GM18498 (cell line): Measurements from ENCODE around the gene KSR2.

Experiments
- ATAC-seq: cut with Tn5 transposase; IDR thresholded peaks from one replicate; pipeline ENCODE4 v1.9.1; 2021; ENCODE audit warnings: mild to moderate bottlenecking, moderate library complexity; ENCODE audit not compliant: unreplicated experiment

Gene KSR2

DNA sequence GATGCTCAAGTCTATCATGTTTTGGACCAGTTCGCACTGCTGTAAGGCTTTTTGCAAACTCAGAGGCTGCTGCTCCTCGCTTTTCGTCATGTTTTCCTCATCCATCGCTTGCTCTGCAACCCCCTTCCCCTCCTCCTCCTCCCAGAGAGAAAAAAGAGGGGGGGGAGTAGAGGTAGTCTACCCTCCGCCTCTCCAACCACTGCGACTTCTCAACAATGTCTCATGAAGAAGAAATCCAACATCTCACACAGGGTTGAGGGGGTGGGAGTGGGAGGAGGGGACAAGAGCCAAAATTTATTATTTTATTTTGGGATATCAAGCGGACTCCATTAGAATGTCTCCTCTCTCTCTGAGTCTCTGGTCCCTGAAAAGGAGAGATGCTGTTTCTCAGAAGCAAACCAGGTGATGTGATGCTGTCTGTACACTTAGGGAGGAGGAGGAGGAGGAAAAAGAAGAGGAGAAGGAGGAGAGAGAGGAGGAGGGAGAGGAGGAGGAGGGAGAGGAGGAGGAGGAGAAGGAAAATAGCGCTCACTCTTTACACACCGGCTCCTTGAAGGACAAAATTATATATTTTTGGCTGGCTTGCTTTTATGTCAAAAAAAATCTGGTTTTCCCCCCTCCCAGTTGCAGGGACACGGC lies 520 bp downstream of the KSR2 start:
- no peak for ATAC-seq

DNA sequence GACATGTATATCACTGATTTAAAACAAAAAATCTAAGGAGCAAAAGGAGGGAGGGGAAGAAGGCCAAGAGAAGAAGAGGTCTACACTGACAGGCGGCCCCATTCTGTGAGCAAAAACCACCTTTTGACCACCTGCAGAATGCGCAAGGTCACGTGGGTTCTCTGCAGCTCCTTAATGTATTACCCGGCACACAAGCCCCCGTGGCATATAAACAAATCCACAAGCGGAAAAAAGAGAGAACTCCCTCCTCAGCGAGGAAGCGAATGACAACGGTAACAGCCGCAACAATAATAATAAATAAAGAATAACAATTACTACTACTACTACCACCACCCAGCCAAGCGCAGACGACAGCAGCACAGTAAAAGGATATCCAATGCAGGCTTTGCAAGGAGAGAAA lies 1.3 kb downstream of the KSR2 start:
- no peak for ATAC-seq

DNA sequence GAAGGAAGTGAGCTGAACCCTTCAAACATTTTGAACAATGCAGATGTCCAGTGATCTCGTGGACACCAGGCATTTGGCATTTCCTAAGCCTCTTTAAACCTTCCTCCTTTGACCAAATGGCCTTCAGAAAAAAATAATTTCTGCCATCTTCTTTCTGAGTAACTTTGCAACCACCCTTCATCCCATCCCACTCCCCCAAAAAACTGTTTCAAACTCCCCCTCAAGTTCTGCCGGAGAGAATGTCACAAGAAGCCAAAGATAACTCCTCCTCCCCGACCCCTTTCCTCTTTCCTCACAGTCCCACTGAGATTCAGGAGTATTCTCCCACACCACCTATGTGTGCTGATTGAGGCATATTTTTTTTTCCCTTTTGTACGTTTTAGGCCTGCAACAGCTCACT lies 1.7 kb downstream of the KSR2 start:
- ATAC-seq: no peak

DNA sequence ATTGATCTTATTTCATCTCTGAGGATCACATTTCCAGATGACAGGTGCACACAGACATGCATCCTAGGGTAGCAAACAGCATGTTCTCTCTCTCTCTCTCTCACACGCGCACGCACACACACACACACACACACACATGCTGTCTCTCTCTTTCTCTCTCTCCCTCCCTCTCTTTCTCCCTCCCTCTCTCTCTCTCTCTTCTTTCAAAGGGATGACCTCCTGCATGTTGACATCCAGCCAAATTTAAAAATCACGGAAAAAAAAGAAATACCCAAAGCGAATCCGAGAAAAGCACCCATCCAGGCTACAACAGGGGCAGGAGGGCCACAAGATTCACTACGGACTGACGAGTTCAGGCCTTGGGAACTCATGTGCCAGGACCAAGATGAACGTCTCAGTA lies 2.3 kb downstream of the KSR2 start:
- no peak for ATAC-seq

DNA sequence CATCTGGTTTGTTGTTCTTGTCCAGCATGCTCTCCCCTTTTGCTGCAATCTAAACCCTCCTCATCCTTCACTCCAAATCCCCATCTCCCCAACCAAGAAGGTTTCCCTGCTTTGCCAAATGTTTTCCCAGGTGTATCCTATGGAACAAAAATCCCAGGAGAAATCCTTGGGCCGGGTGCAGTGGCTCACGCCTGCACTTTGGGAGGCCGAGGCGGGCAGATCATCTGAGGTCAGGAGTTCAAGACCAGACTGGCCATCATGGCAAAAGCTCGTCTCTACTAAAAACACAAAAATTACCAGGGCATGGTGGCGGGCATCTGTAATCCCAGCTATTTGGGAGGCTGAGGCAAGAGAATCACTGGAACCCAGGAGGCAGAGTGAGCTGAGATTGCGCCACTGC lies 5.0 kb downstream of the KSR2 start:
- ATAC-seq: no peak

DNA sequence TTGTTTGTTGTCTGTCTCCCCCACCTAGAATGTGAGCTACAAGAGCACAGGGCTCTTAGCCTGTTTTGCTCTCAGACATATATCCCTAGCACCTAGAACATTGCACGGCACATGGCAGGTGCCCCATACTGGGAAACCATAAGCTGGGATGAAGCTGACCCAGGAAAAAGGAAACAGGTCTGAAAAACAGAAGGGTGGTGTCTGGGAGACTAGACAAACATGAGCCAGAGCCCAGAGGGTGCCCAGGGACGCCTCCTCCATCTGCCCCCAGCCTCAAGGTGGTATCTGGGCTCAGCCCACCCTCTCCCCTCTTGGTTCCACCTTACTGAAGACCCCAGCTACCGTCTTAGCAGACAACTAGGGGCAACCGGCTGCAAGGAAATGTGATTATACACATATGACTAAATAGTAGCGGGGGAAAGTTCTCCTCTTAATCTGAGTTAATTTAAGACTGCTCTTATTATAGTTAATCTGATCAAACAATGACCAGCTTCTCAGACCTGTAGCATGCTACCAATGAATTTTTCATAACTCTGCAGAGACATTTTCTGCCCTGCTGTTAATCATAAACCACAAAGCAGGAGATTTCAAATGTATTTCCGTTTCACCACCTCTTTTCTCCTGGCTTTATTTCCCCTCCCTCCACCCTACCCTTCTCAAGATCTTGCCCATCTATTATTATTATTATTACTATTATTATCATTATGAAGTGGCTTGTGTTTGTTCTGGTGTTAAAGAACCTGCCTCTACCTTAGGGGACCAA lies 31.9 kb downstream of the KSR2 start:
- ATAC-seq: no peak

DNA sequence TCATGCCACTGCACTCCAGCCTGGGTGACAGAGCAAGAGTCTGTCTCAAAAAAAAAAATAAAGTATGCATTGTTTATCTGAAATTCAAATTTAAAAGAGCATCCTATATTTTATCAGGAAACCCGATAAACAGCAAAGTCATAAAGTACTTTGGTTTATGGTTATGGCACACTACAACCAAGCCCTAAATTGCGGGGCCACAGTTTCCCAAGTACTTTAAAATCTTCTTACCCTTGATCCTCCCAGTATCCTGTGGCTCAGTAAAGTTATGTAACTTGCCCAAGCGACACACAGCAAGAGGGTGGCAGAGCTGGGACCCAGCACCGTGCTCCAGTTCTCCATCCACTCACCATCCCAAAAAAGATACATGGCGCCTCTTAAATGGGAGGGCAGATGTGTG lies 35.2 kb downstream of the KSR2 start:
- ATAC-seq: no peak

DNA sequence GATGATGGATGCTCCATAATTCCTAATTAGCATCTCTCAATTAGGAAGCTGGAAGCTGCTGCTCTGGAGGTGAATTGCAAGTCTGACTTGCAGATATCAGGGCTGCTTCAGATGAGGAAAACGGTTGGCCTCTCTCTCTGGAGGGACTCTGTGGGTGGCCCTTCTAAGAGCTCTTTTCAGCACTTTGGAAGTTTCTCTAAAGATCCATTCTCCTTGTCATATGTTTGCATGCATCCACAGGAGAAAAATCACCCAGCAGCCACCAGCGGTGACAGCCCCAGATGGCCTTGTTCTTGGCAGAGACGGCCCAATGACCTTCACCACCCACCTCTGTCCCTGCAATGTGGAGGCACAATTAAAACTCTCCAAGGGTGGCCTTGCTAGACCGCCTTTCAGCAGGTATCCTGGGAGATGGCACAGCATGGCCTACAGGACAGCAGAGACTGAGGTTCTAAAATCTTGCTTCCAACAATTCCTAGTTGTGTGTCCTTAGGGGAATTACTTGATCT lies 42.3 kb downstream of the KSR2 start:
- no peak for ATAC-seq

DNA sequence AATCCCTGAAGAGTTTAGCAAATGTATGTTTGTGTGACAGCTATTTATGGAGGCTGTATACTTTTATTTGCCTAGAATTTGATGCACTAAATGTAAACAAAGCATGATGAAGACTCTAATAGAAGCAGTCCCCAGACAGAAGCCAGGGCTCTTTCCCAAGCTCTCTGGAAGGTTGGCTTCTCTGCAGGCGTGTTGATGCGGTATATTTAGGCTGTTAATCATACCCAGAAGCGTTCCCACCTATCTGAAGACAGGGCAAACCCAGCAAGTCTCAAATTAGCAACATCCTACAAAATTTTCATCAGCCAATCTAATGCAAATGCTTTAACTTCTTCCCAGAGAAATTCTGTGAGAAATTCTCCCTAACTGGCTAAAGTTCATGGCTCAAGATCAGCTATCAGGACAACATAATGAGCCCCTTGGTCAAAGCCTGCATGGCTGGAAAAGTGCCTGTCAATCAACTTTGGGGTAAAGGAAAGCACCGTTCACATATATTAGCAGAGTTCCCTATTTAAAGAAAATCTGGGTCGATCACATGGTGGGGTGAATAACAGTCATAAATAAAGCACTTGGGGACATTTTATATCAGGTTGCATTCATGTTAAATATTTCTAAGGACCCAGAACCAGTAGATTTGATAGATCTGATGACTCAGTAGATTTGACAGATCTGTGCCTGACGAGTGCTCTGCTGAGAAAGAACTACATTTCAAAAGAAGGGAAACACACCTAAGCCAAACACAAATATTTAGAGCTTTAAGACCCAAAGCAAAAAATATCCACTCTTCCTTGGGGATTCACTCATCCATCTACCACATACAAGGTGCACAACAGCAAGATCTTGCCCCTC lies 46.6 kb downstream of the KSR2 start:
- ATAC-seq: no peak

DNA sequence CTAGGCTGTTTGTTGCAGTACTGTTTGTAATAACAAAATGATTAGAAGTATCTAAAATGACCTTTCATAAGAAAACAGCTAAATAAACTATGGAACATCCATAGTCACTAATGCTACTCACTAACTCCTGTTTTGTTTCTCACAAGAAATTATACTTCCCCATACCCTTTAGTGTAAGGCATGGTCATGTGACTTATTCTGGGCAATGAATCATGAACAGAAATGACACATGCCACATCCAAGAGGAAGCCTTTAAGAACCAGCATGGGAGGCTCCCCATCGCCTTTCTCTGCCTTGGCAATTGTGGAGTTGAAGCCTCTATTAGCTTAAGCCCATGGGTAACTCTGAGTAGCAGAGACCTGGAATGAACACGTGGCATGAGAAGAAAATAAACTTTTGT lies 49.3 kb downstream of the KSR2 start:
- no peak for ATAC-seq

DNA sequence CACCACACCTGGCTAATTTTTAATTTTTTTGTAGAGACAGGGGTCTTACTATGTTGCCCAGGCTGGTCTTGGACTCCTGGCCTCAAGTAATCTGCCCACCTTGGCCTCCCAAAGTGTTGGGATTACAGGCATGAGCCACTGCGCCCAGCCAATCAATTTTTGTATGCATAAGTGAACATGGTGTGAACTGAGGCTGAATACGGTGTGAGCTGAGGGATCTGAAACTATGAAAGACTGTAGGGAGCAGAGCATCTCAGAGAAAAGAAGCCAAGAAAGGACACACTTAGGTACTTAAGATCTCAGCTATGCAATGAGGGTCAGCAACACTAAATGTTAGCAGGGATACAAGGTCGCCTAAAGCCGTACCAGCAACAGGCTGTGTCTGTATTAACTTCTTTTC lies 54.1 kb downstream of the KSR2 start:
- no peak for ATAC-seq

DNA sequence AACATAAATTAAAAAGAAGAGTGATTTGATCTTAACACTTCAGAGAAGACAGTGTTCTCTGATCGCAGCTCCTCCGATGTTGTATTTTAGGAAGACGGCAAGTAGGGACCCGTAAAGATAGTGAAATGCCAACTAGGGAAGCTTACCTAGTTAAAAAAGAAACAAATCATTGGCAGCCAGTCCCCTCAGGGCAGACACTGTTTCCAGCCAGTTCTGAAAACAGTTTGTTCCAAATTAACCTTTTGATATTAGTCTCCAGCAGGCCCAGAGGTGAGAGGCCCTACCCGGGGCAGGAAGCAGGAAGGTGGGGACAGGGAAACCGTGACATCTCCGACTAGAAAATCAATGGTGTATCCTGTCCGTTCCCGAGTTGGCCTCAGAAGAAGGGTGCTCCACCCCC lies 56.0 kb downstream of the KSR2 start:
- no peak for ATAC-seq

DNA sequence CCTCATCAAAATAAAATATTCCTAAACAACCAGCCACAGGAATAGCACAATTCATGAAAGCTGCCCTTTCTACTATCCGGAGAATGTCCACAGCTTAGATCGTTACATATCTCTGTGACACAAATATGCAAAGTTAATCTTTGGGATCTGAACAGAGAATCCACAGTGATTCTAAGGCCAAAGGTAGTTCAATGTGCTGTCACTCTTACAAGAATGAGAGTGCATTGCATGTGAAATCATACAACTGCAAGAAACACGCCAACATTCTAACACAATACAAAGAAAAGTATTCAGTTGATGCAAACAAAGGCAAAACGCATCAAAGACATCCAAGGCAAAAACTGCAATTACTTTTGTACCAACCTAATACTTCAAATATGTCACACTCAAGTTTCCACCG lies 60.4 kb downstream of the KSR2 start:
- no peak for ATAC-seq

DNA sequence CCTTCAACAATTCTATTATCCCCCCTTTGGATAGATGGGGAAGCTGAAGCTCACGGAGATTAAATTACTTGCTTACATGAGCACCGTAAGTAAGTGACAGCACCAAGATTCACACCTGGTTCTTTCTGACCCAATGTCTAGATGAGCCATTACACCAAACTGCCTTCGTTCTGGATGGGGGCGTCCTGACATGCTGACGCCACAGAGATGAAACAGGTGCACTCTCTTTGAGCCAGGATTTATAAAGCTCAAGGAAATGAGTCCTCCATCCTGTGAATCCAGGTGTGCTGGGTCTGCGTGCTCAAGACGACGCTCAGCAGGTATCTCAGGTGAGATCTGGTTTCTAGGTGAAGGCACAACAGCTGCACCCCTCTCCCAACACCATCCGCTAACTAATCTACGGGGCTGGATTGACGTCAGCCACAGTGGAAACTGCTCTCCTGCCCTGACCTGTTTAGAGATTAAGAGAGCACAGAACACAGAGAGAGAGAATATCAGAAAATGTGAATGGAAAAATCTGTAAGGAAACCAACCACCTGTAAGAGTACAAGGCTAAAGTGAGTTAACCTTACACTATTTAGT lies 61.6 kb downstream of the KSR2 start:
- no peak for ATAC-seq

DNA sequence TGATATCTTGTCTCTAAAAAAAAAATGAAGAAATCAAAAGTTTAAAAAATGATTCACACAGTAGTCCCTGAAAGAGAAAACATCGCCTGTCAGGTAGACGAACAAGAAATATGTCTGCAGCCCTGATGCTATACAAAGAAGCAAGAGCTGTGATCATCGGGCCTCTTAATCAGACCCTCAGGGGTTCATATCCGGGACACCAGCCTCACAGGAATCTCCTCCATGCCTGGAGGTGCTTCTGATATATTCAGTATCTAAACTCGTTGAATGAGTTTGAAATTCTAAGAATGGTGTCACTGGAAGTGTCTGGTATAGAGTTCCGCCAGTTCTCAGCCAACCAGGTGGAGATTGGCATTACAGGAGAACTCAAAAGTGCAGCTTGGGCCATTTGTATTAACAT lies 64.7 kb downstream of the KSR2 start:
- ATAC-seq: no peak

DNA sequence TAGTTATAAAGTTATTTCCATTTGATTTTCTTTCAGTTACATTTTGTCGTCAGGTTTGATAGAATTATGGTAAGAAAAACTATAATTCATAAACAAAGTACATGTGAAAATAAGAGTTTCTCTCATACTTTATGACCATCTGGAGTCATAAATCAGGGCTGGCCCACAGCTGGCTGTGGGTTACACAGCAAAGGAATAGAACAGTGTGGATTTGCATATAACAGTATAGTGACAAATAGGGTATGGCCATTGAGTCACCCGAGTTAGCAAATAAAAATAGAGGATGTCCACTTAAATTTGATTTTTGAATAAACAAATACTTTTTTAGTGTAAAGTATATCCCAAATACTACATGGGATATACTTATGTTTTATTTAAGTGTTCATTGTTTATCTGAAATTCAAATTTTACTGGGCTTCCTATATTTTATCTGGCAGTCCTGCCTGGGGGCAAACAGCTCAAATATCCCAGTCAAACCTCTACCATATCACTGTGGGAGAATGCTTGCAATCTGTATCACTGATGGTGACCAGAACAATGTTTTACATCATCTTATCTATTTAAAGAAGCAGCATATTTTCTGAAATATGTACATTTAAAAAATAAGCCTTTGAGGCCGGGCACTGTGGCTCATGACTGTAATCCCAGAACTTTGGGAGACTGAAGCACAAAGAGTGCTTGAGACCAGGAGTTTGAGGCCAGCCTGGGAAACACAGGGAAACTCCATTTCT lies 65.5 kb downstream of the KSR2 start:
- no peak for ATAC-seq

DNA sequence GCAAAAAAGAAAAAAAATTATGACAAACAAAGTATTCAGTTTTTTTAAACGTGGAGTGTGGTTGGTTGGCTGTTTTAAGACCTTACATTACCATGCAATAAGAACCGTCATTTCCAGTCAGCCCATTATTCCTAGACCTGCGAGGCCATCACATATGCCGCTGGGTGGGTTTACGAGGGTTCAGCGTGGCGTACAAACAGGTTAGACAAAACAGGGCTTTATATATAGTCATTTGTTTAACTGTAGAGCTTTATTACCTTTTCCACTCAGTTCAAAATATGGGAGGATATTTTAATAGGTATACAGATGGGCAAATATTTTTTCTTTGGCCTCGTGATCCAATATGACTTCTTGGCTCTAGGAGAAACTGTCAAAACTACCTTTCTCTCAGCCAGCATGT lies 67.2 kb downstream of the KSR2 start:
- ATAC-seq: no peak

DNA sequence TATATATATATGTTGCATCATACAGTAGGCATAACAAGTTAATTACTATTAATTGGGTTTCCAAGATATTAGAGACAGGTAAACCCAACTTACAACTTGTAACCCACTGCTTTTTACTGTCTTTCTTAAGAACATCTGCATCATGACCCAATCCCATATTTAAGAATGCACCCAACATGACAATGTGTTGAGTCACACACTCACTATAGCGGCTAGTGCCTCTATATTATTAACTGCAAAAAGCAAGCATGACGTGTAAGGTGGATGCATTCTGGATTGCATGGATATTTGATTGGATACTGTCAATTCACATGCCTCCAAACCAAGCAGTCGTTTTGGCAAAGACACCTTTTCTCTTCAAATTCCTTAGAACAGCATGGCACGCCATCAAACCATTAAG lies 68.2 kb downstream of the KSR2 start:
- no peak for ATAC-seq

DNA sequence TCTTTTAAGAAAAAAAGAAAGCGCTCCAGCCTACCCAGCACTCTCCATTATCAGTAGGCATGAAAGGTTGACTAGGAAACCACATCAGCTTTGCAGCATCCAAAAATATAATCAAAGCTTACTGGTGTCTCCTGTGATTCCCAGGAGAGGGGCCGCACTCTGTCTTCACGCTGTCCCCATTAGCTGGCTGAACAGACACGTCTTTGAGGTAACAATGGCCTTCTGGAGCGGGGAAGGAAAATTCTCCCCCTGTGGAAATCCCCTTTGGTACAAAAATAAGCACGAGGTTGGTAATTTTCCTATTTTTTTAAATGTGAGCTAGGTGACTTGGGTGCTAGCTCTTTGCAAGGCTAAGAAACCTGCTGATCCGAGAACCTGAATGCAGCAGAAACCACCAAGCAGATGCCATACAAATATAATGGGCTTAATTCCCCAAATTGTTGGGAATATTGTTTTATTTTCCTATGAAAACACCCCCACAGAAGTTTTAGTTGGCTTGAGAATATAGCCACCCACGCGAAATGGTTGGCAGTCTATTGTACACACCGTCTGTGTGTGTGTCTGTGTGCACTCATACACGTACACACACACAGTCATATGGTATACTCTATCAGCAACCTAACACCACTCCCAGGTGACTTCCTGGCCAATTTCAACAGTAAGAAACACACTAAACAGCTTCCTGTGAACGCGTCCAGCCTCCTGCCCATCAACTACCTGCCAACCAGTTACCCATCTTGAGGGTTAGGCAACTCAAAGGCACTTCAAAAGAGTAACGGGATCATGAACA lies 71.2 kb downstream of the KSR2 start:
- ATAC-seq: no peak

DNA sequence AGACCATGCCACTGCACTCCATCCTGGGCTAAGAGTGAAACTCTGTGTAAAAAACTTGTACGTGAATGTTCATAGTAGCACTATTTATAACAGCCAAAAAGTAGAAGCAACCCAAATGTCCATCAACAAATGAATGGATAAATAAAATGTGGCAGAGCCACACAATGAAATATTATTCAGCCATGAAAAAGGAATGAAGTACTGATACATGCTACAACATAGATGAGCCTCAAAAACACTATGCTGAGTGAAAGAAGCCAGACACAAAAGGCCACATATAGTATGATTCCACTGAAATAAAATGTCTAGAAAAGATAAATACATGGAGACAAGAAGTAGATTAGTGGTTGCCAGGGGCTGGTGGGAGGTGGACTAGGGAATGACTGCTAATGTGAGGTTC lies 72.8 kb downstream of the KSR2 start:
- ATAC-seq: no peak
